Testis (tissue), 2 donors: ENCODE measurements around the gene AOX1.

Source experiments
- POLR2A ChIP-seq: fragments of 450-650 bp; IDR thresholded peaks from one replicate; pipeline ENCODE4 v1.6.1; 2017; ENCODE audit warnings: antibody characterized with exemption, mild to moderate bottlenecking, moderate library complexity
- TF ChIP-seq, protein P1 (sequence below), 3 experiments: fragments of 450-650 bp in 2 of 3; fragments of 200-600 bp in 1 of 3; sonication (generic) in 1 of 3; IDR thresholded peaks; one replicate each; pipeline ENCODE4 v1.5.1; 2016 to 2019; ENCODE audit warnings: antibody characterized with exemption in 3 of 3, mild to moderate bottlenecking in 2 of 3, moderate library complexity in 1 of 3

DNA sequence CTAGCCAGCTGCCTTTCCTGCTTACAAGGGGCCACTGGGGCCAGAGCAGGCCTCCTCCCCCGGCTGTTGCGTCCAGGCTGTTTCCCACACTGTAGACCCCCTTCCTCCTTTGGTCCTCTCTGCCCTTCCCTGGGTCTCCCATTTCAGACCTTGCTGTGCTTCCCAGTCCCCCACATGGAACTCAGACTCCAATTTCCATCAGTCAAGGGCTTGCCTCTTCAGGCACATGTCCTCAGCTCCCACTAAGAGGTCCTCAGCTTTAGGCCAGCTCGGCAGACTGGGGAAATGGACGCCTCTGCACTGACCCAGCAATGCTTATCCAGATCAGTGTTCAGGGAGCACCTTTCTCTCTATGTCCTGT, 127.9 kb downstream of the AOX1 start:
- TF ChIP-seq POLR2A = no peak
- TF ChIP-seq, protein P1, sequence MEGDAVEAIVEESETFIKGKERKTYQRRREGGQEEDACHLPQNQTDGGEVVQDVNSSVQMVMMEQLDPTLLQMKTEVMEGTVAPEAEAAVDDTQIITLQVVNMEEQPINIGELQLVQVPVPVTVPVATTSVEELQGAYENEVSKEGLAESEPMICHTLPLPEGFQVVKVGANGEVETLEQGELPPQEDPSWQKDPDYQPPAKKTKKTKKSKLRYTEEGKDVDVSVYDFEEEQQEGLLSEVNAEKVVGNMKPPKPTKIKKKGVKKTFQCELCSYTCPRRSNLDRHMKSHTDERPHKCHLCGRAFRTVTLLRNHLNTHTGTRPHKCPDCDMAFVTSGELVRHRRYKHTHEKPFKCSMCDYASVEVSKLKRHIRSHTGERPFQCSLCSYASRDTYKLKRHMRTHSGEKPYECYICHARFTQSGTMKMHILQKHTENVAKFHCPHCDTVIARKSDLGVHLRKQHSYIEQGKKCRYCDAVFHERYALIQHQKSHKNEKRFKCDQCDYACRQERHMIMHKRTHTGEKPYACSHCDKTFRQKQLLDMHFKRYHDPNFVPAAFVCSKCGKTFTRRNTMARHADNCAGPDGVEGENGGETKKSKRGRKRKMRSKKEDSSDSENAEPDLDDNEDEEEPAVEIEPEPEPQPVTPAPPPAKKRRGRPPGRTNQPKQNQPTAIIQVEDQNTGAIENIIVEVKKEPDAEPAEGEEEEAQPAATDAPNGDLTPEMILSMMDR (IDR thresholded peaks at IDR 0.05) = no peak
